GM12865 (cell line): ENCODE measurements around the gene FAM174C.

Source experiments
- DNase-seq: peaks from one replicate; pipeline ENCODE4 v3.0.0; 2010; ENCODE audit warnings: low read depth
- H3K4me3 ChIP-seq: 2 replicates; pipeline ENCODE4 v1.5.1; 2011; ENCODE audit warnings: mild to moderate bottlenecking, low read depth, low read length, control low read depth
- CTCF ChIP-seq: IDR thresholded peaks from 2 replicates; pipeline ENCODE4 v1.5.1; 2011; ENCODE audit warnings: low read length, control low read depth, low read depth, inconsistent platforms; ENCODE audit not compliant: insufficient read depth; ENCODE audit errors: missing control alignments

The FAM174C gene

GRCh38 chr19:1275260-1275975, at the start of gene FAM174C:
Gene FAM174C, plus strand, starts transcription at chr19:1275530. Its CDS starts 20 bp downstream, at chr19:1275550.
- peak within 1 kb of the TSS; percentile 95 for H3K4me3 ChIP-seq
- DNase-seq, result peak; percentile 99
- TF ChIP-seq CTCF, result no peak

GRCh38 chr19:1226227-1226518, 49.2 kb upstream of the FAM174C start:
- H3K4me3 ChIP-seq, result no peak overlapping the region
- no peak for TF ChIP-seq CTCF
- DNase-seq, result no peak

- TF ChIP-seq CTCF, result no peak
- DNase-seq, result no peak
- no peak overlapping the region for H3K4me3 ChIP-seq
Measured at GRCh38 chr19:1226522-1227303, 48.6 kb upstream of the FAM174C start.

GRCh38 chr19:1227304-1228054, 47.9 kb upstream of the FAM174C start:
- no peak for DNase-seq
- no peak overlapping the region for H3K4me3 ChIP-seq
- no peak for TF ChIP-seq CTCF

GRCh38 chr19:1228161-1228957, 47.0 kb upstream of the FAM174C start:
- DNase-seq, result no peak
- no peak overlapping the region for H3K4me3 ChIP-seq
- TF ChIP-seq CTCF, result no peak

GRCh38 chr19:1229056-1229923, 46.0 kb upstream of the FAM174C start:
- no peak overlapping the region for H3K4me3 ChIP-seq
- TF ChIP-seq CTCF, result no peak
- DNase-seq, result no peak
